HG03039 (cell line): Measurements from ENCODE around the gene CHST15.
"Not testable (repeated sequence)": the region's sequence is repeated elsewhere in the genome, so short reads cannot be mapped to it uniquely, and the experiment has no call there.

Experiments
- ATAC-seq: cut with Tn5 transposase; IDR thresholded peaks from one replicate; pipeline ENCODE4 v1.9.1; 2021; ENCODE audit warnings: mild to moderate bottlenecking, moderate library complexity; ENCODE audit not compliant: unreplicated experiment

CHST15 gene

GRCh38 chr10:124124123-124124768 lies 30.8 kb upstream of the CHST15 start:
- ATAC-seq, result no peak

- no peak for ATAC-seq
These were observed 29.8 kb upstream of the CHST15 start for GRCh38 chr10:124123156-124123555.

GRCh38 chr10:124122211-124122610 lies 28.8 kb upstream of the CHST15 start:
- no peak for ATAC-seq

GRCh38 chr10:124120410-124121061 lies 27.1 kb upstream of the CHST15 start:
- ATAC-seq, result no peak

GRCh38 chr10:124119946-124120345 lies 26.5 kb upstream of the CHST15 start:
- no peak for ATAC-seq

- ATAC-seq, result no peak
These were observed 25.8 kb upstream of the CHST15 start for GRCh38 chr10:124119216-124119615.

GRCh38 chr10:124117833-124118232 lies 24.4 kb upstream of the CHST15 start:
- no peak for ATAC-seq

GRCh38 chr10:124117511-124117785 lies 24.1 kb upstream of the CHST15 start:
- ATAC-seq, result no peak

- no peak for ATAC-seq
These were observed 23.5 kb upstream of the CHST15 start for GRCh38 chr10:124116771-124117510.

GRCh38 chr10:124114696-124115095 lies 21.3 kb upstream of the CHST15 start:
- no peak for ATAC-seq

- no peak for ATAC-seq
These were observed 19.6 kb upstream of the CHST15 start for GRCh38 chr10:124112891-124113580.

- no peak for ATAC-seq
These were observed 17.5 kb upstream of the CHST15 start for GRCh38 chr10:124110882-124111281.

GRCh38 chr10:124109261-124109660 lies 15.9 kb upstream of the CHST15 start:
- no peak for ATAC-seq

GRCh38 chr10:124107072-124107471 lies 13.7 kb upstream of the CHST15 start:
- ATAC-seq, result no peak

- ATAC-seq, result peak; percentile 78
These were observed 13.0 kb upstream of the CHST15 start for GRCh38 chr10:124106241-124106879.

- no peak for ATAC-seq
These were observed 12.2 kb upstream of the CHST15 start for GRCh38 chr10:124105594-124105993.

- no peak for ATAC-seq
These were observed 11.6 kb upstream of the CHST15 start for GRCh38 chr10:124105045-124105444.

GRCh38 chr10:124104011-124104627 lies 10.7 kb upstream of the CHST15 start:
- no peak for ATAC-seq

GRCh38 chr10:124101351-124101750 lies 8.0 kb upstream of the CHST15 start:
- no peak for ATAC-seq

- not testable (repeated sequence) for ATAC-seq
These were observed 7.3 kb upstream of the CHST15 start for GRCh38 chr10:124100651-124101050.

GRCh38 chr10:124100124-124100523 lies 6.7 kb upstream of the CHST15 start:
- no peak for ATAC-seq
